ENCODE measurements around the gene C14orf132. TPM values are rescaled to one million over a fixed set of nuclear protein-coding genes. Genes with fewer than 3 reads are reported as not detected.

C14orf132 gene
- total RNA-seq, 1 donor from 2014 or later: 38.2 TPM

DNA sequence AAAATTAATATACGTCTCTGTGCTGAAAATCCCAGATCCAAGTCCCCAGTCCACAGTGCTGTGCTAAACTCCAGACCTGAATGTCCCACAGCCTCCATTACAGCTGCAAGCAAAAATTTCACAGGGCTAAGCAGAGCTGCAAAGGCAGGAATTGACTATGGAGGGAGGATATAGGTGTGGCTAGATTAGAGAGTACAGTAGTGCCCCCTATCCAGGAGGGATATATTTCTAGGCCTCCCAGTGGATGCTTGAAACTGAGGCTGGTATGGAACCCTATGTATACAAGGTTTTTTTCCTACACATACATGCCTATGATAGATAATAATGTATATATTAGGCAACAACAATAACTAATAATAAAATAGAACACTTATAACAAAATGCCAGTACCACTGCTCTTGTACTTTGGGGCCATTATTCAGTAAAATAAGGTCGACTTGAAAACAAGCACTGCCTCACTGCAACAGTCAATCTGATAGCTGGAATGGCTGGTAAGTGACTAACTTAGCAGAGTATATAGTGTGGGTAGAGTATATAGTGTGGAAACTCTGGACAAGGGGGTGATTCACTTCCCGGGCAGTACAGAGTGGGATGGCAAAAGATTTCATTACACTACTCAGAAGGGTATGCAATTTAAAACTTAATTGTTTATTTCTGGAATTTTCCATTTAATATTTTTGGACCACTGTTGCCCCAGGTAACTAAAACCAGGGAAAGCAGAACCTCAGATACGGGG lies 82.7 kb downstream of the C14orf132 start:
- Mint-ChIP-seq H3K4me1 (peaks cover 41% of the 10 kb centered on the region), H3K27ac (ENCODE audit: unreplicated experiment) (no peak overlapping the region), H3K4me3 (no peak overlapping the region), H3K36me3 (ENCODE audit: low read depth) (no peaks in the 10 kb centered on the region), H3K27me3 (ENCODE audit: low read depth) (no peaks in the 10 kb centered on the region), H3K9me3 (peaks cover 5% of the 10 kb centered on the region)
- TF ChIP-seq, protein P1, sequence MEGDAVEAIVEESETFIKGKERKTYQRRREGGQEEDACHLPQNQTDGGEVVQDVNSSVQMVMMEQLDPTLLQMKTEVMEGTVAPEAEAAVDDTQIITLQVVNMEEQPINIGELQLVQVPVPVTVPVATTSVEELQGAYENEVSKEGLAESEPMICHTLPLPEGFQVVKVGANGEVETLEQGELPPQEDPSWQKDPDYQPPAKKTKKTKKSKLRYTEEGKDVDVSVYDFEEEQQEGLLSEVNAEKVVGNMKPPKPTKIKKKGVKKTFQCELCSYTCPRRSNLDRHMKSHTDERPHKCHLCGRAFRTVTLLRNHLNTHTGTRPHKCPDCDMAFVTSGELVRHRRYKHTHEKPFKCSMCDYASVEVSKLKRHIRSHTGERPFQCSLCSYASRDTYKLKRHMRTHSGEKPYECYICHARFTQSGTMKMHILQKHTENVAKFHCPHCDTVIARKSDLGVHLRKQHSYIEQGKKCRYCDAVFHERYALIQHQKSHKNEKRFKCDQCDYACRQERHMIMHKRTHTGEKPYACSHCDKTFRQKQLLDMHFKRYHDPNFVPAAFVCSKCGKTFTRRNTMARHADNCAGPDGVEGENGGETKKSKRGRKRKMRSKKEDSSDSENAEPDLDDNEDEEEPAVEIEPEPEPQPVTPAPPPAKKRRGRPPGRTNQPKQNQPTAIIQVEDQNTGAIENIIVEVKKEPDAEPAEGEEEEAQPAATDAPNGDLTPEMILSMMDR (conservative IDR thresholded peaks at IDR 0.05): no peak
- DNase-seq (ENCODE audit: low read depth, low spot score): no peak

- no peak overlapping the region for H3K27ac Mint-ChIP-seq (ENCODE audit: unreplicated experiment)
- H3K4me3 Mint-ChIP-seq: no peak overlapping the region
- peaks cover 41% of the 10 kb centered on the region for H3K4me1 Mint-ChIP-seq
- H3K9me3 Mint-ChIP-seq: peaks cover 5% of the 10 kb centered on the region
- H3K36me3 Mint-ChIP-seq (ENCODE audit: low read depth): no peaks in the 10 kb centered on the region
- peak; percentile 47 for DNase-seq (ENCODE audit: low read depth, low spot score)
- no peaks in the 10 kb centered on the region for H3K27me3 Mint-ChIP-seq (ENCODE audit: low read depth)
- TF ChIP-seq, protein P1 (conservative IDR thresholded peaks at IDR 0.05): no peak
Measured at GRCh38 chr14:96122496-96122895, 83.3 kb downstream of the C14orf132 start.

DNA sequence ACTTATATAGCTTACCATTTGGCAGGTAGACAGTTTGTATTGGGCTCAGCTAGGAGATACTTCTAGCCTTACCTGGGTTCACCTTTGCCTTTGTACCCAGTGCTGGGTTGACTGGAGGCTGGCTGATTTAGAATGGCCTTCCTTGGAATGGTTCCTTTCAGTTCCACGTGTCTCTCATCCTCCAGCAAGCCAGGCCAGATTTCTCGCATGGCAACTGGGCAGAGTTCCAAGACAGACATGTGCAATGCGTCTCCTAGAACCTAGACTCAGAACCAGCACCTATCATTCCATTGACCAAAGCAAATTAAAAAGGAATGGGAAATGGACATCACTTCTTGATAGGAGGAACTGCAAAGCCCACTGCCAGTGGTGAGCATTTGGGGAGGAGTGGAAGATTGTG lies 86.4 kb downstream of the C14orf132 start:
- TF ChIP-seq, protein P1 (conservative IDR thresholded peaks at IDR 0.05): no peak
- H3K27ac Mint-ChIP-seq (ENCODE audit: unreplicated experiment): no peak overlapping the region
- no peaks in the 10 kb centered on the region for H3K36me3 Mint-ChIP-seq (ENCODE audit: low read depth)
- H3K9me3 Mint-ChIP-seq: no peaks in the 10 kb centered on the region
- no peaks in the 10 kb centered on the region for H3K27me3 Mint-ChIP-seq (ENCODE audit: low read depth)
- DNase-seq (ENCODE audit: low read depth, low spot score): no peak
- peaks cover 22% of the 10 kb centered on the region for H3K4me1 Mint-ChIP-seq
- no peak overlapping the region for H3K4me3 Mint-ChIP-seq

- H3K9me3 Mint-ChIP-seq: no peaks in the 10 kb centered on the region
- TF ChIP-seq, protein P1 (conservative IDR thresholded peaks at IDR 0.05): no peak
- H3K27ac Mint-ChIP-seq (ENCODE audit: unreplicated experiment): peak overlapping the region; percentile 61
- DNase-seq (ENCODE audit: low read depth, low spot score): no peak
- no peaks in the 10 kb centered on the region for H3K27me3 Mint-ChIP-seq (ENCODE audit: low read depth)
- H3K36me3 Mint-ChIP-seq (ENCODE audit: low read depth): no peaks in the 10 kb centered on the region
- peaks cover 15% of the 10 kb centered on the region for H3K4me1 Mint-ChIP-seq
- no peak overlapping the region for H3K4me3 Mint-ChIP-seq
Measured at GRCh38 chr14:96126339-96126782, 87.2 kb downstream of the C14orf132 start.

GRCh38 chr14:96126783-96127271 lies 87.7 kb downstream of the C14orf132 start:
- no peak overlapping the region for H3K4me3 Mint-ChIP-seq
- TF ChIP-seq, protein P1 (conservative IDR thresholded peaks at IDR 0.05): no peak
- DNase-seq (ENCODE audit: low read depth, low spot score): no peak
- no peaks in the 10 kb centered on the region for H3K36me3 Mint-ChIP-seq (ENCODE audit: low read depth)
- H3K4me1 Mint-ChIP-seq: peaks cover 13% of the 10 kb centered on the region
- H3K9me3 Mint-ChIP-seq: no peaks in the 10 kb centered on the region
- H3K27ac Mint-ChIP-seq (ENCODE audit: unreplicated experiment): peak overlapping the region; percentile 61
- H3K27me3 Mint-ChIP-seq (ENCODE audit: low read depth): no peaks in the 10 kb centered on the region
